ENCODE results near the gene MDM4.
"Not testable (repeated sequence)": the region's sequence is repeated elsewhere in the genome, so short reads cannot be mapped to it uniquely, and the experiment has no call there.

Gene MDM4

GRCh38 chr1:204514828-204515227, 1.4 kb upstream of the MDM4 start:
- no peak for DNase-seq (ENCODE audit: low read depth)

GRCh38 chr1:204517382-204517781, 1.2 kb downstream of the MDM4 start:
- not testable (repeated sequence) for DNase-seq (ENCODE audit: low read depth)

GRCh38 chr1:204520834-204521709, 4.9 kb downstream of the MDM4 start:
- DNase-seq (ENCODE audit: low read depth): no peak

GRCh38 chr1:204521941-204522521, 5.8 kb downstream of the MDM4 start:
- DNase-seq (ENCODE audit: low read depth): not testable (repeated sequence)

GRCh38 chr1:204523605-204524215, 7.5 kb downstream of the MDM4 start:
- DNase-seq (ENCODE audit: low read depth): no peak

GRCh38 chr1:204524986-204525385, 8.8 kb downstream of the MDM4 start:
- no peak for DNase-seq (ENCODE audit: low read depth)

- DNase-seq (ENCODE audit: low read depth): no peak
These were observed 12.0 kb downstream of the MDM4 start for GRCh38 chr1:204528241-204528640.

- DNase-seq (ENCODE audit: low read depth): no peak
These were observed 12.5 kb downstream of the MDM4 start for GRCh38 chr1:204528677-204529076.

GRCh38 chr1:204529371-204529895, 13.2 kb downstream of the MDM4 start:
- DNase-seq (ENCODE audit: low read depth): no peak

- DNase-seq (ENCODE audit: low read depth): no peak
These were observed 14.7 kb downstream of the MDM4 start for GRCh38 chr1:204530932-204531331.

GRCh38 chr1:204532832-204533231, 16.6 kb downstream of the MDM4 start:
- no peak for DNase-seq (ENCODE audit: low read depth)

- no peak for DNase-seq (ENCODE audit: low read depth)
These were observed 25.4 kb downstream of the MDM4 start for GRCh38 chr1:204541626-204542025.

- peak; percentile 21 for DNase-seq (ENCODE audit: low read depth)
These were observed 28.1 kb downstream of the MDM4 start for GRCh38 chr1:204544321-204544720.

GRCh38 chr1:204545202-204545601, 29.0 kb downstream of the MDM4 start:
- peak; percentile 36 for DNase-seq (ENCODE audit: low read depth)

GRCh38 chr1:204545881-204546280, 29.7 kb downstream of the MDM4 start:
- peak; percentile 6 for DNase-seq (ENCODE audit: low read depth)

- no peak for DNase-seq (ENCODE audit: low read depth)
These were observed 32.1 kb downstream of the MDM4 start for GRCh38 chr1:204548265-204548664.

- no peak for DNase-seq (ENCODE audit: low read depth)
These were observed 33.1 kb downstream of the MDM4 start for GRCh38 chr1:204549313-204549712.

- DNase-seq (ENCODE audit: low read depth): no peak
These were observed 34.7 kb downstream of the MDM4 start for GRCh38 chr1:204550926-204551325.

- DNase-seq (ENCODE audit: low read depth): no peak
These were observed 40.3 kb downstream of the MDM4 start for GRCh38 chr1:204556458-204557052.

- no peak for DNase-seq (ENCODE audit: low read depth)
These were observed 42.3 kb downstream of the MDM4 start for GRCh38 chr1:204558467-204558866.

GRCh38 chr1:204560002-204560401, 43.8 kb downstream of the MDM4 start:
- not testable (repeated sequence) for DNase-seq (ENCODE audit: low read depth)

GRCh38 chr1:204560590-204561150, 44.5 kb downstream of the MDM4 start:
- DNase-seq (ENCODE audit: low read depth): no peak
